ENCODE measurements around the gene DHX38. TPM values are rescaled to one million over a fixed set of nuclear protein-coding genes. Genes with fewer than 3 reads are reported as not detected.

Gene DHX38
- total RNA-seq, 1 donor from 2014 or later: 118 TPM

GRCh38 chr16:72083778-72084404 is 9.8 kb upstream of the DHX38 start:
- TF ChIP-seq CTCF (IDR thresholded peaks at IDR 0.05): no peak
- no peak for ATAC-seq (ENCODE audit: low read depth)

GRCh38 chr16:72084445-72084844 is 9.2 kb upstream of the DHX38 start:
- CTCF ChIA-PET: no interaction called here
- ATAC-seq (ENCODE audit: low read depth): no peak
- peaks cover 9% of the 10 kb centered on the region for H3K9me3 Mint-ChIP-seq
- DNase-seq: no peak
- POLR2A ChIA-PET: no interaction called here
- no peaks in the 10 kb centered on the region for H3K27me3 Mint-ChIP-seq
- no peak overlapping the region for H3K4me3 Mint-ChIP-seq
- TF ChIP-seq CTCF (IDR thresholded peaks at IDR 0.05): no peak
- no peak overlapping the region for H3K27ac Mint-ChIP-seq
- intact Hi-C loops (cut with micrococcal nuclease): no loop called here
- H3K4me1 Mint-ChIP-seq: no peaks in the 10 kb centered on the region
- peaks cover 44% of the 10 kb centered on the region for H3K36me3 Mint-ChIP-seq (ENCODE audit: low read depth)

More at GRCh38 chr16:72083778-72084404, 9.8 kb upstream of the DHX38 start:
- ChIA-PET CTCF (no interaction called here), POLR2A (no interaction called here)
- no peak for DNase-seq
- H3K36me3 Mint-ChIP-seq (ENCODE audit: low read depth): peaks cover 39% of the 10 kb centered on the region
- H3K27me3 Mint-ChIP-seq: no peaks in the 10 kb centered on the region
- no peak overlapping the region for H3K4me3 Mint-ChIP-seq
- H3K4me1 Mint-ChIP-seq: no peaks in the 10 kb centered on the region
- H3K9me3 Mint-ChIP-seq: peaks cover 9% of the 10 kb centered on the region
- intact Hi-C loops (cut with micrococcal nuclease): no loop called here
- H3K27ac Mint-ChIP-seq: no peak overlapping the region

- POLR2A ChIA-PET: no interaction called here
- Mint-ChIP-seq H3K27me3 (no peaks in the 10 kb centered on the region), H3K4me1 (no peaks in the 10 kb centered on the region), H3K36me3 (ENCODE audit: low read depth) (peaks cover 50% of the 10 kb centered on the region), H3K9me3 (peaks cover 9% of the 10 kb centered on the region), H3K4me3 (no peak overlapping the region), H3K27ac (no peak overlapping the region)
- intact Hi-C loops (cut with micrococcal nuclease): no loop called here
- CTCF ChIA-PET: no interaction called here
- no peak for TF ChIP-seq CTCF (IDR thresholded peaks at IDR 0.05)
- DNase-seq (no peak), ATAC-seq (ENCODE audit: low read depth) (no peak)
These were observed 8.6 kb upstream of the DHX38 start for GRCh38 chr16:72085002-72085401.

GRCh38 chr16:72091217-72091616 is 2.4 kb upstream of the DHX38 start:
- Mint-ChIP-seq H3K4me1 (peaks cover 47% of the 10 kb centered on the region), H3K4me3 (peak overlapping the region; percentile 38), H3K27ac (no peak overlapping the region), H3K36me3 (ENCODE audit: low read depth) (peaks cover 62% of the 10 kb centered on the region), H3K27me3 (no peaks in the 10 kb centered on the region), H3K9me3 (no peaks in the 10 kb centered on the region)
- TF ChIP-seq CTCF (IDR thresholded peaks at IDR 0.05): no peak
- ChIA-PET CTCF (no interaction called here), POLR2A (no interaction called here)
- intact Hi-C loops (cut with micrococcal nuclease): loop anchor here (5.0 to 10.0 kb wide), 6 partner anchors 194 to 1286 kb away; partner anchors contain the start of genes CMTR2, IST1, PHLPP2 and VAC14
- ATAC-seq (ENCODE audit: low read depth) (no peak), DNase-seq (no peak)

- no peaks in the 10 kb centered on the region for H3K9me3 Mint-ChIP-seq
- ChIA-PET CTCF (interaction anchor here (0.6 kb wide), 1 partner anchor 210 kb away, joined by 3 read pairs; no protein-coding TSS in a partner anchor), POLR2A (interaction anchor here (0.6 to 1.6 kb wide), 12 partner anchors 13 to 1322 kb away, joined by 3 to 6 read pairs (median 4); partner anchors contain the start of genes CMTR2, DHODH and ZNF23)
- ATAC-seq (ENCODE audit: low read depth): peak; percentile 31
- peak overlapping the region; percentile 99 for H3K4me3 Mint-ChIP-seq
- H3K27me3 Mint-ChIP-seq: no peaks in the 10 kb centered on the region
- no peak for DNase-seq
- intact Hi-C loops (cut with micrococcal nuclease): loop anchor here (1.0 to 10.0 kb wide), 11 partner anchors 79 to 1288 kb away; partner anchors contain the start of genes CMTR2, DHODH, IST1 and PHLPP2
- H3K4me1 Mint-ChIP-seq: peaks cover 47% of the 10 kb centered on the region
- TF ChIP-seq CTCF (IDR thresholded peaks at IDR 0.05): no peak
- peak overlapping the region; percentile 96 for H3K27ac Mint-ChIP-seq
- peaks cover 66% of the 10 kb centered on the region for H3K36me3 Mint-ChIP-seq (ENCODE audit: low read depth)
These were observed 707 bp upstream of the DHX38 start for GRCh38 chr16:72092832-72093447.
